Stimulated activated CD4-positive, alpha-beta T cell treated with anti-CD3 and anti-CD28 coated beads, Interleukin-4, amount 100 ng/mL, for 24 hours (primary cell): ENCODE measurements around the gene RAB40B.
"Not testable (repeated sequence)": the region's sequence is repeated elsewhere in the genome, so short reads cannot be mapped to it uniquely, and the experiment has no call there.

Source experiments
- DNase-seq: peaks from one replicate; pipeline ENCODE4 v3.0.0-alpha.2; 2020

Gene RAB40B, protein sequence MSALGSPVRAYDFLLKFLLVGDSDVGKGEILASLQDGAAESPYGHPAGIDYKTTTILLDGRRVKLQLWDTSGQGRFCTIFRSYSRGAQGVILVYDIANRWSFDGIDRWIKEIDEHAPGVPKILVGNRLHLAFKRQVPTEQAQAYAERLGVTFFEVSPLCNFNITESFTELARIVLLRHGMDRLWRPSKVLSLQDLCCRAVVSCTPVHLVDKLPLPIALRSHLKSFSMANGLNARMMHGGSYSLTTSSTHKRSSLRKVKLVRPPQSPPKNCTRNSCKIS

DNA sequence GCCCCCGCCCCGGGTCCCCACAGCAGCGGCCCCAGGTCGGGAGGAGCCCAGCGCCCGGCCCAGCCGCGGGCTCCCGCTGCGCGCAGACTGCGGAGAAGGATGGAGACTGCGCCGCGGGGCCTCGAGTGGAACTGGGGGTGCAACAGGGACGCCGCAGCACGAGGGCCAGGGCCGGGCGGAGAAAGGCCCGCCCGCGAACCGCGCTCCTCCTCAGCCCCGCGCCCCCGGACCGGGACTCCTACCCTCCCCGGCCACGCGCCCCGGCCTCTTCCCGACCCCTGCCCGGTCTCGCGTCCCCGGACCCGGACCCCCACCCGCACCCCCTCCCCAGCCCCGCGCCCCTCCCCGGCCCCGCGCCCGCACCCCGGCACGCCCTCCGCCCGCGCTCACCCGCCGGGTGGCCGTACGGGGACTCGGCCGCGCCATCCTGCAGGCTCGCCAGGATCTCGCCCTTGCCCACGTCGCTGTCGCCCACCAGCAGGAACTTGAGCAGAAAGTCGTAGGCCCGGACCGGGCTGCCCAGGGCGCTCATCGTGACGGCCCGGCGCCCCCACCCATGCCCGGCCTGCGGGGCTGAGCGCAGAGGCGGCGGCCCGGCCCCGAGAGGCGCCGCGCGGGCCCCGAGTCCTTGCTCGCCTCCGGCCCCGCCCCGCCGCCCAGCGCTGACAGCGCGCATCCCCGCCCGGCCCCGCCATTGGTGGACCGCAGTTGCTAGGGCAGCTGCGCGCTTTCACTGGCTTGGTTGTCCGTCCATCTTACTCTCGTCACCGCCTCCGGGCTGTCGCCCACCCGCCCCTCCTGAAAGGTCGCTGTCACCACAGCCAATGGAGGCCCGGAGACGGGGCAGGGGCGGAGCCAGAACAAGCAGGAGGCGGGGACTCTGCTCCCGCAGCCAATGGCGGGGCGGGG, at the start of gene RAB40B:
TSS of gene RAB40B (minus strand) at position 634 of the 909 bp plus-strand sequence. CDS start at position 532, 102 bp downstream.
- DNase-seq, result peak; percentile 98

DNA sequence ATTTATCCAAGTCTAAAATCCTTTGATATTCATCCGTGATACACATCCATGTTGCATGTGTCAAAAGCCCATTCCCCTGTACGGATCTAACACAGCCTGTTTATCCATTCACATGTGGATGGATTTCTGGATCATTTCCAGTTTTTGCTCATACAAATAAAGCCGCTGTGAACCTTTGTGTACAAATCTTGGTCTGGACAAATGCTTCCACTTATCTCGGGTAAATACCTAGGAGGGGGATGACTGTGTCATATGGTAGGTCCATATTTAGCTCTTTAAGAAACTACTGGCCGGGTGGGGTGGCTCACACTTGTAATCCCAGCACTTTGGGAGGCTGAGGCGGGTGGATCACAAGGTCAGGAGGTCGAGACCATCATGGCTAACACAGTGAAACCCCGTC, 47.0 kb upstream of the RAB40B start:
- DNase-seq, result no peak

DNA sequence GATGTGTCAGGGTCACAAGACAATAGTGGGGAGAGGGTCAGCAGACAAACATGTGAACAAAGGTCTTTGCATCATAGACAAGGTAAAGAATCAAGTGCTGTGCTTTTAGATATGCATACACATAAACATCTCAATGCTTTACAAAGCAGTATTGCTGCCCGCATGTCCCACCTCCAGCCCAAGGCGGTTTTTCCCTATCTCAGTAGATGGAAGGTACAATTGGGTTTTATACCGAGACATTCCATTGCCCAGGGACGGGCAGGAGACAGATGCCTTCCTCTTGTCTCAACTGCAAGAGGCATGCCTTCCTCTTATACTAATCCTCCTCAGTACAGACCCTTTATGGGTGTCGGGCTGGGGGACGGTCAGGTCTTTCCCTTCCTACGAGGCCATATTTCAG, 46.2 kb upstream of the RAB40B start:
- not testable (repeated sequence) for DNase-seq

DNA sequence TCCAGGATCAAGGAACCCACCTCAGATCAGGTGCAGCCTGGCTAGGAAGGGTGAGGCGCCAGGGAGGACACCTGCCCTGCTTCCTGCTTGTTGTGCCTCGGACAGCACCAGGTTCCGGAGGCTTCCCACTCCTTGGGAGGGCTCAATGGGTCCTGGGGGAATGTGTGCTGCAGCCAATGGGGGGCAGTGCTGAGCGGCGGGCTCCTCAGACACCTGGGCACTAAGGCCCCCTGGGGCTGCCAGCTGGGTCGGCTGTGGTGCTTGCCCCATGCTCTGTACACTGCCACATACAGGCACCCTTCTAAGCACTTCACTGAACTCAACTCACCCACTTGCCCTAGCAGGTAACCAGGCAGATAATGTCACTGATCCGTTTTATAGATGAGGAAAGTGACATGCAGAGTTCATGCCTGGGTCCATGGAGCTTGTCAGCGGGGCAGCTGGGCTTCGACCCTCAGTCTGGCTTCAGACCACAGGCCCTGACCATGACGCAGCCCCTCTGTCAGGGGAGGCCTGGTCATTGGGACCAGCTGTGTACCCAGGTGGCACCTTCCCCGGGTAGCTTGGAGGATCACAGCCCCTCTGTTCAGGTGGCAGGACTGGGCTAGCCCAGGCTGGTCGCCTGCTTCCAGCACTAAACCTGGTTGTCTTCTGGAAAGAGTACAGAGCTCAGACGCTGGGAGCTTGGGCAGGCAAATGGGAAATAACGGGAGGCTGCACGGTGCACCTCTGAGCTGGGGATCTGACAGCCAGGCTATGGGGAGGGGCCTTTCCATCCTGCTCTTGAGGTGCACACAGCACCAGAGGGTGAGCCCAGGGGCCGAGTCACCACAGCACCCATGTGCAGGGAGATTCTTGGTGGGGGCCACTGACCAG, 45.1 kb upstream of the RAB40B start:
- no peak for DNase-seq

DNA sequence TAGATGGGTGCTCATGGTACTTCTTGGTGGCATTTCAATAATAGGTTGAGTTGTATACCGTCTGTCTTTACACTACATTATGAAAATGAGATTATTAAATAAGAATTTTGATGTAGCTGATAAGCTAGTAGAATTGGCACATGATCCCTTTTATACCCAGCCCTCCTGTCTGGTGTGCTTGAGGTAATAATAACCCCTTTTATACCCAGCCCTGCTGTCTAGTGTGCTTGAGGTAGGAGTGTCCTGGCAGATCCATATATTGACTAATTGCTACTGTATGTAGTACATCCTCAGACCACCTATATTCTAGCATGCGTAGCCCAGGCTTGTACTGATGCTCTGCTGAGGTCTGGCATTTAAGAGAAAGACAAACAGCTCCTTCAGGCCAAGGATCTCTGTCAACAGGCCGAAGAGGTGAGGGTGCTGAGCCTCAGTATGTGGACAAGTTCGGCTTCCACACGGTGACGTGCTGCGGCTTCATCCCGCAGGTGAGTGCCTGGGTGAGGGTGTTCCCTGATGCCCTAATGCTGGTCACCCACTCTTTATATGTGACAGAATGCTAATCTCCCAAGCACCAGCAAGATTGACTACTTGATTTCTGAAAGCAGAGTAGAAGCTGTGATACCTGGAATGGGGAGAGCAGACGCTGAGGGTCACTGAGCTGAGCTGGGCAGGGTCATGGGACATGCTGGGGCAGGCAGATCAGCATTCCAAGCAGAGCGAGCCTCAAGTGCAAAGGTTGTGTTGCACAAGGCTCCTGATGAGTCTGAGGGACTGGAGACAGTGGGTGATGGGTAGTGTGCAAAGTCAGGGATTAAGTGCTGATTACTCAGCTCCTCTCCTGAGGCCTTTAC, 42.6 kb upstream of the RAB40B start:
- no peak for DNase-seq

DNA sequence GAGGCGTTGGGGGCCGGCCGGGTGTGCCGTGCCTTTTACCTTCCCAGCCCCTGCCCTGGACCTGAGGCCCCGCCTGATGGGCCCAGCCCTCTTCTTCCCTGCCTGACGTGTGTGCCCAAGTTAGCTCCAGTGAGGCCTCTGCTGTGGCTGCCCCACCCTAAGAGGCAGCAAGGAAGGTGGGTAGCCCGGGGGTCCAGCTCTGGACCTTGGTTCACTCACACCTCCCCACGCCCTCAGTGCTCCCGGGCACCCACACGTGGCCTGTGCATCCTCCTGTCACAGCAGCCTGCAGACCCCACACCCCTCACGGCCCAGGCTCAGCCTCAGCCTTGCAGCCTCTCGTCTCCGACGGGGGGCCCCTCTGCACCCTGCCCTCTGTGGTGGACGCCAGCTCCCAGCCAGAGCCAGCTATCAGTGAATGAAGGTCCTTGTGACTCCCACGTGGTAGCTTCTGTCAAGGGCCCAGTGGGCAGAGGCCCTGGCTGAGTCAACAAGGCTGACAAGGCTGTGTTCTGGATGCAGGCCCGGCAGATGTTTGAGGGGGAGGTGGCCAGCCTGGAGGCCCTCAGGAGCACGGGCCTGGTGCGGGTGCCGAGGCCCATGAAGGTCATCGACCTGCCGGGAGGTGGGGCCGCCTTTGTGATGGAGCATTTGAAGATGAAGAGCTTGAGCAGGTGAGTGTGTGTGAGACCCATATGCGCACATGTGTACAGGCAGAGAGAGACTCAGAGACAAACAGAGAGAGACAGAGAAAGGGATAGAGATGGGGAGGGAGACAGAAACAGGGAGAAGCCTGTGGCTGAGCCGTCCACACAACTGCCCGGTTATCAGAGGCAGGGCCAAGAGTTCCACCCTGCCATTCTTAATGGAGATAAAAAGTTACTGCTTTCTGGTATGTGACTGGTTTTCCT, 39.7 kb upstream of the RAB40B start:
- no peak for DNase-seq

DNA sequence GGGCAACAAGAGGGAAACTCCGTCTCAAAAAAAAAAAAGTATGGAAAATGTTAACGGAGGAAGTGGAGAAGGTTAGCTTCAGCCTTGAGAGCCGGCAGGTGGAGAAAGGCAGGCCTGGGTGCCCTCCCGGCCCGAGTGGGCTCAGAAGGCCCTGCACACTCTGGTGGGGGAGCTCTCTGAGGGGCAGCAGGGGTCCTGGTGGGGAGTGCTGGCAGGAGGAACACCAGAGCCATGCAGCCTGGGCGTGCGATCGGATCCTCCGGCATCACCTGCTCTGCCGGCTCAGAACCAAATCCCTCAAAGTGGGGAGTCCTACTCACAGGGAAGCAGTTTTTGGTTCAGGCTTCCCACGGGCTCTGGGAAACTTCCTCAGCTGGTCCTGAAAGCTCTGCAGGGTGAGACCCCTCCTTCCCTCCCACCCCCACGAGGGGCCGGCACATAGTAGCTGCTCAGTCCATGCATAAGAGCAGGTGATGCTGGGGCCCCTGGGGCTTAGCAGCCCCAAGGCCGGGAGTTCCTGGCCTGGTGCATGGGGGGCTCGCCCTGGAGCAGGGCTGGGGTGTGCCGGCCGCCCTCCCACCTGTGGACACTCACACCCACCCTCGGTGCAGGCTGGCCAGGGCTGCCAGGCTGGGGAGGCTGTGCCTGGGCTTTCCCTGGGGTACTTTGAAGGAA, 38.1 kb upstream of the RAB40B start:
- DNase-seq, result no peak

DNA sequence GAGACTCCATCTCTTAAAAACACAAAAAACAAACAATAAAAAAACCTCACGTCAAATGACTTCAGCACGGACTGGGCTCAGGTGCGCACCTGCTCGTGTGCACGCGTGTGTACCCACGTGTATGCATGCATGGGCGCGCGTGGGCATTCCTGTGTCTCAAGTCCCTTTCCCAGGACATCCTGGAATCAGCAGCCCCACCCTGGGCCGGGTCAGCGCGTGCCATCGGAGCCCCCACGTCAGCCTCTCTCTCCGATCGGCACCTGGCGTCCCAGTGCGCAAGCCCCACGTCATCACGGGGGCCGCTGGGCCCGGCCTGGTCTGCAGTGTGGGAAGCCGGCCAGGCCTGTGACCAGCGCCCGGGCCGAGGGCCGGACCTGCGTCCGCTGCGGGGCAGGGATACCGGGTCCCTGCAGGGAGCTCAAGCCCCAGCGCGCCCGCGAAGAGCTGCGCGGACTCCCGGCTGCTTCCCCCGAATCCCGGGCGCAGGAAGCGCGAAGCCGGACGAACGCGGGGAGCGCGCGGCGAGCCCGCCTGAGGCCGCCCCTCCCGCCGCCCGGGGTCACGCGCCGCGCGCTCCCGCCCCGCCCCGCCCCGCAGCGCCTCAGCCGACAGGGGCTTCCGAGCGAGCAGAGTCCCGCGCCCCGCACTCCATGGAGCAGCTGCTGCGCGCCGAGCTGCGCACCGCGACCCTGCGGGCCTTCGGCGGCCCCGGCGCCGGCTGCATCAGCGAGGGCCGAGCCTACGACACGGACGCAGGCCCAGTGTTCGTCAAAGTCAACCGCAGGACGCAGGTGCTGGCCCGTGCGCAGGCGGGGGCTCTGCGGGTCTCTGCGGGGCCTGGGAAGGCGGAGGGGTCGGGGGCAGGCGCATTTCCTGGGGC, 36.7 kb upstream of the RAB40B start, which contains the start of gene FN3K:
TSS of gene FN3K (plus strand) at position 629 of the 880 bp plus-strand sequence. CDS start at position 651, 22 bp downstream.
- DNase-seq, result no peak

DNA sequence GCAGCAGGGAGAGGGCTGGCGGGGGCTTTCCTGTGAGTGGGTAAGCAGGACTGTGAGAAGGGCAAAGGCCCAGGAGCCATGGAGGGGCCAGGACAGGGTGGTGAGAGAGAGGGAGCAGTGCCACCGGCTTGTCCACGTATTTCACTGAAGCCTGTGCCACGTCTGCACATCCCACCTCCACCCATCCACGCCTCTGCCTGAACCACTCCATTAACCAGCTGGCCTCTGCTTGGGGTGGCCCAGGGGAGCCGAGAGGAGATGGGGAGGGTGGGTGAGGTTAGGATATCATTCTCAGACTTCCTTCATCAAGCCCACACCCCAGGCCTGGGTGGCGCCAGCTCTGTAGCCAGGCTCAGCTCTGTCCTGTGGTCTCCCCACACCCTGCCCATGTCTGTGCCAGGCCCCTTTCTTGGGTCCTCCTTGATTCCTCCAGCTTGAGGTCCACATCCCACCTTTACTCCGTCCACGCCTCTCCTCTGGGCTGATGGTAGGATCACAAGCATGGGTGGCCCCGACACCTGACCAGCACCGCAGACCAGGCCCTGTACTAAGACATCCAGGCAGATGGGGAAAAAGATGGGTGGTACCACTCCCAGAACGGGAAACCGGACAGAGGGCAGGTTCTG, 33.7 kb upstream of the RAB40B start:
- DNase-seq, result no peak

DNA sequence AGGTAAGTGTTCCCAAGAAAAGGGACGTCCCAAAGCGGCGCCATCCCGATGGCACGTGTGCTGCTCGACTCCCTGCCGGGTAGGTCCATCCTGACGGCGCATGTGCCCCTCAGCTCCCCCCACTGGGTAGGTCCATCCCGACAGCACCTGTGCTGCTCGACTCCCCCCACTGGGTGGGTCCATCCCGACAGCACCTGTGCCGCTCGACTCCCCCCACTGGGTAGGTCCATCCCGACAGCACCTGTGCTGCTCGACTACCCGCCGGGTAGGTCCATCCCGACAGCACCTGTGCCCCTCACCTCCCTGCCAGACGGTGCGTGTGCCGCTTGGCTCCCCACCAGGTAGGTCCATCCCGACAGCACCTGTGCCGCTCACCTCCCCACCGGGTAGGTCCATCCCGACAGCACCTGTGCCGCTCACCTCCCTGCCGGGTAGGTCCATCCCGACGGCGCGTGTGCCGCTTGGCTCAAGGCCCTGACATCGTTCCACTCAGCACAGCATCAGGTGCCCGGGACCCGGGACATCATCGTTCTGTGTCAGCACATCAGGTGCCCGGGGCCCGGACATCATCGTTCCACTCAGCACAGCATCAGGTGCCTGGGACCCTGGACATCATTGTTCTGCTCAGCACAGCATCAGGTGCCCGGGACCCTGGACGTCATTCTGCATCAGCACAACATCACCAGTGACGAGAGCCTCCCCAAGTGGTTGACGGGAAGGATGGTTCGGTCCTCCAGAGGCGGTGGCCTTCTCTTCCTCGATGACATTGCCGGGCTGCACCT, 31.2 kb upstream of the RAB40B start:
- no peak for DNase-seq

DNA sequence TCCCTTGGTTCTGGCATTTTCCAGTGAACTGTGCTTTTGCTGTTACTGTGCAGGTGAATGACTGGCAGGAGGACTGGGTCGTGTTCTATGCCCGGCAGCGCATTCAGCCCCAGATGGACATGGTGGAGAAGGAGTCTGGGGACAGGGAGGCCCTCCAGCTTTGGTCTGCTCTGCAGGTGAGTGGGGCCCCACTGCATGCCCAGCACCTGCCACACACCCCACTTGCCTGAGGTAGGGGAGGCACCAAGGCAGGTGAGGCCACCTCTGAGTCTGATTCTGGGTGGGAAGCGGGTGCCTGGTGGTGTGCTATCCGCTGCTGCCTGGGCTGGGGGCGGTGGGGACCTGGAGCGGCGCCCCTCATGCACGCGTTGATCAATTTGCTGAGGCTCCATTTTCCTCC, 27.9 kb upstream of the RAB40B start:
- DNase-seq, result no peak

DNA sequence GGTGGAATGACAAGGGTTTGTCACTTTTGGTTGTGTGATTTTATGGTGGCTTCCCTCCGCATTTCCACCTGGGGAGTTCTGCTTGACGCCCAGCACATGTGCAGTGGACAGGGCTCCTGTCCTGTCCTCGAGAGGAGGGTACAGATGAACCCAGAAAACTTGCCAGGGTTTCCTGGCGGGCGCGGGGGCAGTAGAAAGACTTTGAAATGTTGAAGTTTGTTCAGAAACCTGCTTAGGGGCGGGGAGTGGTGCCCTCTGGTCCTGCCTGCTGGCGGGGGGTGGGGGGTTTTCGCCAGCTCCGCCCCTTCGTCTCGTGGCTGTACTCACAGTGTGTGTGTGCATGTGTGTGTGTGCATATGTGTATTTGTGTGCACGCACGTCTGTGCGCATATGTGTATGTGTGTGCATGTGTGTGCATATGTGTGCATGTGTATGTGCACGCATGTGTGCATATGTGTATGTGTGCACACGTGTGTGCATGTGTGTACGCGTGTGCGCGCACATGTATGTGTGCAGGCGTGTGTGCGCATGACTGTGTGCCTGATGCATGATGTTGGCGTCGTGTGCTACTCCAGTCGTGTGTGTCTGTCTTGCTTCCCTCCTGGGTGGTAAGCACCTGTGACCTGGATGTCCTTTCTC, 24.8 kb upstream of the RAB40B start:
- DNase-seq, result no peak

DNA sequence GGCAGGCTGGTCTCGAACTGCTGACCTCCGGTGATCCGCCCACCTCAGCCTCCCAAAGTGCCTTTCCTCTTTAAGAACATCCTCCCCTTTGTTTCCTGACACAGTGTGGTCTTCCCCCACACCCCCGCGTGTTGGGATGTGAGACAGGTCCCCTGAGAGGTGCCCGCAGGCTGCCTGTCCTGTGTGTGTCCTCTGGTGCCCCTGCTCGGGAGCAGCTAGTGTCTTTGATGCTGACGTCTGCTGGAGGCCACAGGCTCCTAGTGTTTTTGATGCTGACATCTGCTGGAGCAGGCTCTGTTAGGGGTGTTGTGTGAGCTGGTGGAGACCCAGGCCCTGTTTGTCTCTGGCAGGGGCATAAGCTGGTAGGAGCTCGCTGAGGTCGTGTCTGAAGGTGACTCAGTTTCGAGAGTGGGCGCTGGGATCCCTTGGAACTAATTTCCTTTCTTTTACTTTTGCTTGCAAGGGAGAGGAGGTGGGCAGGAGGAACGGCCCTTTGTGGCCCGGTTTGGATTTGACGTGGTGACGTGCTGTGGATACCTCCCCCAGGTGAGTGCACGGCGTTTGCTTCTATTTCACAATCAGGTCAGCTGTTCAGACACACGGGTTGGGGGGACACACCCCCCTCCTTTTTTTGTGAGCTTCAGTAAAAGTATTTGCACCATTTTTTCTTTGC, 24.0 kb upstream of the RAB40B start:
- DNase-seq, result no peak

DNA sequence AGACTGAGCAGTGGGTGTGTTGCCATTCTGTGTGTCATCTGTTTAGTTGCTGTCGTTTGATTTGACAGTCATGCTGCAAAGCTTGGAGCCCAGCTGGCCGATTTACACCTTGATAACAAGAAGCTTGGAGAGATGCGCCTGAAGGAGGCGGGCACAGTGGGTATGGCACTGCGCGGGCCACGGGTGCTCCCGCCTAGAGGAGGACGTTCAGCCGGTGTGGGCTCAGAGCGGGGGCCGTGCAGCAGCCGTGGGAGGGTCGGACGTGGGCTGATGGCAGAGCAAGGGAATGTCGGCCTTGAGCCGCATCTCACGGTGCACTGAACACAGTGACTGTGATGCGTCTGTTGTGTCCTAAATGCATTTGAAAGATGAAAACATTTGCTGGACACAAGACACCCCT, 21.7 kb upstream of the RAB40B start:
- no peak for DNase-seq

DNA sequence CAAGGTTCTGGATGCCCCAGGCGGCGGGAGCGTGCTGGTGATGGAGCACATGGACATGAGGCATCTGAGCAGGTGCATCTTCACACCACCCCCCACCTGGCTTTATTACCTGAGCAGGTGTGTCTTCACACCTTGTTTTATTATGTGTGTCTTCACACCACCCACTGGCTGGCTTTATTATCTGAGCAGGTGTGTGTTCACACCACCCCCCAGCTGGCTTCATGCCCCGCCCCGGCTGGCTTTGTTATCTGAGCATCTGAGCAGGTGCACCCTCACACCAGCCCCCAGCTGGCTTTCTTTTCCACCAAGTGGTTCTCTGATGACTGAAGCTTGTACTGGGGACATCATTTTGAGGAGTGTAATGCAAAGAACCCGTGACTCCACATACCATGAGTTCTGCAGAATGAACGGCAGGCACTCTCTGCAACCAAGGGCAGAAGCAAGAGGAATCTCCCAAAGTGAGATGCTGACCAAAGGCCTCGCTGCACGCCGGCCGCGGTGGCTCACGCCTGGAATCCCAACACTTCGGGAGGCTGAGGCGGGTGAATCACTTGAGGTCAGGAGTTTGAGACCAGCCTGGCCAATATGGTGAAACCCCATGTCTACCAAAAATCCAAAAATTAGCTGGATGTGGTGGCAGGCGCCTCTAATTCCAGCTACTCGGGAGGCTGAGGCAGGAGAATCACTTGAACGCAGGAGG, 20.6 kb upstream of the RAB40B start:
- no peak for DNase-seq
